ENCODE results near the gene ABHD2. TPM values are rescaled to one million over a fixed set of nuclear protein-coding genes. Genes with fewer than 3 reads are reported as not detected.

Gene ABHD2
- total RNA-seq, 1 experiment from 2014 or later, result 15.6 TPM

DNA sequence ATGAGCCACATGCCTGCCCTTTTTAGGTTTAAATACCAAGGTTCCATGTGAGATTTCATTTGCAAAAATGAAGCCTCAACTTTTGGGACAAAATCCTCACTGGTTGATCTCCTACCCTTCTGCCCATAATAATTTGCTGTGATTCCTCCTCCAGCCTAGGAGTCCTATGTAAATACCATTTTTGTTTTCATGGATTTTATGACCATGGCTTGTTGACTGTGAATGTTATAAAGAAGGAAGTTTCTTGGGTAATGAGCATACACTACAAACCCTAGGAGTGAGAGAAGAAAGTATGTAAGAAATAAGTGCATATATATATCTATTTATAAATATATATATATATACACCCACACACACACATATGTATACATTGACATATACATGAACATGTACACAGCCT is 120.0 kb downstream of the ABHD2 start:
- no peak overlapping the region for H2AFZ ChIP-seq (ENCODE audit: low read length)
- Mint-ChIP-seq H3K4me3 (no peak overlapping the region), H3K36me3 (ENCODE audit: insufficient read depth in 1 of 3, low read depth in 3 of 3) (no peaks in the 10 kb centered on the region), H3K9me3 (no peaks in the 10 kb centered on the region), H3K27ac (no peak overlapping the region), H3K4me1 (peaks cover 2 to 6% of the 10 kb centered on the region in 2 experiments), H3K27me3 (ENCODE audit: low read depth) (no peaks in the 10 kb centered on the region; the same call in 1 of the 2 replicates)
- H3K14ac ChIP-seq (ENCODE audit: insufficient read depth, low read length), result no peak overlapping the region
- no peaks in the 10 kb centered on the region for H3K23me2 ChIP-seq (ENCODE audit: insufficient read length, low read depth, low read length, poor library complexity, severe bottlenecking)
- no peak overlapping the region for H3K9ac ChIP-seq (ENCODE audit: extremely low read depth, insufficient read length, low read length)
- H4K20me1 ChIP-seq (ENCODE audit: control insufficient read depth, insufficient read depth, insufficient read length), result no peaks in the 10 kb centered on the region
- no peak overlapping the region for H3K18ac ChIP-seq (ENCODE audit: insufficient read length, low read depth, low read length)
- H3K4me2 ChIP-seq (ENCODE audit: insufficient read depth, insufficient read length, low read length), result no peak overlapping the region
- no peak overlapping the region for H2BK20ac ChIP-seq (ENCODE audit: low read depth, low read length, poor library complexity, severe bottlenecking)
- H4K5ac ChIP-seq (ENCODE audit: insufficient read length, low read depth, low read length), result no peak overlapping the region
- H3K27ac ChIP-seq (ENCODE audit: insufficient read length, low read depth, low read length), result no peak overlapping the region
- no peak overlapping the region for H3K4ac ChIP-seq (ENCODE audit: low read depth, low read length)
- H3K79me2 ChIP-seq (ENCODE audit: insufficient read depth, low read length), result no peaks in the 10 kb centered on the region
- H3K56ac ChIP-seq (ENCODE audit: insufficient read length, low read depth, low read length), result no peak overlapping the region
- no peaks in the 10 kb centered on the region for H3K9me3 ChIP-seq (ENCODE audit: control insufficient read depth, low read depth, low read length)
- TF ChIP-seq, protein P1, sequence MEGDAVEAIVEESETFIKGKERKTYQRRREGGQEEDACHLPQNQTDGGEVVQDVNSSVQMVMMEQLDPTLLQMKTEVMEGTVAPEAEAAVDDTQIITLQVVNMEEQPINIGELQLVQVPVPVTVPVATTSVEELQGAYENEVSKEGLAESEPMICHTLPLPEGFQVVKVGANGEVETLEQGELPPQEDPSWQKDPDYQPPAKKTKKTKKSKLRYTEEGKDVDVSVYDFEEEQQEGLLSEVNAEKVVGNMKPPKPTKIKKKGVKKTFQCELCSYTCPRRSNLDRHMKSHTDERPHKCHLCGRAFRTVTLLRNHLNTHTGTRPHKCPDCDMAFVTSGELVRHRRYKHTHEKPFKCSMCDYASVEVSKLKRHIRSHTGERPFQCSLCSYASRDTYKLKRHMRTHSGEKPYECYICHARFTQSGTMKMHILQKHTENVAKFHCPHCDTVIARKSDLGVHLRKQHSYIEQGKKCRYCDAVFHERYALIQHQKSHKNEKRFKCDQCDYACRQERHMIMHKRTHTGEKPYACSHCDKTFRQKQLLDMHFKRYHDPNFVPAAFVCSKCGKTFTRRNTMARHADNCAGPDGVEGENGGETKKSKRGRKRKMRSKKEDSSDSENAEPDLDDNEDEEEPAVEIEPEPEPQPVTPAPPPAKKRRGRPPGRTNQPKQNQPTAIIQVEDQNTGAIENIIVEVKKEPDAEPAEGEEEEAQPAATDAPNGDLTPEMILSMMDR (conservative IDR thresholded peaks at IDR 0.05), result no peak
- H4K91ac ChIP-seq (ENCODE audit: insufficient read length, low read depth, low read length), result no peak overlapping the region
- H2BK5ac ChIP-seq (ENCODE audit: insufficient read length, low read length), result no peak overlapping the region
- no peak overlapping the region for H3T11ph ChIP-seq (ENCODE audit: low read length)
- no peaks in the 10 kb centered on the region for H3K79me1 ChIP-seq (ENCODE audit: insufficient read depth, low read depth, low read length, poor library complexity, severe bottlenecking)
- no peak overlapping the region for H2BK12ac ChIP-seq (ENCODE audit: insufficient read length, low read depth, low read length)
- no peak overlapping the region for H2BK15ac ChIP-seq (ENCODE audit: low read depth, low read length)
- no peak overlapping the region for H3K23ac ChIP-seq (ENCODE audit: insufficient read length, low read depth, low read length)
- H4K8ac ChIP-seq (replicated peaks; ENCODE audit: insufficient read length, low read depth, low read length), result no peak overlapping the region
- H3K27me3 ChIP-seq (ENCODE audit: insufficient read depth, low read length), result no peaks in the 10 kb centered on the region
- no peak overlapping the region for H2AK5ac ChIP-seq (ENCODE audit: insufficient read length, low read length)
- H3K4me1 ChIP-seq (ENCODE audit: insufficient read depth, low read length), result no peaks in the 10 kb centered on the region
- no peak for DNase-seq
- H2BK120ac ChIP-seq (ENCODE audit: low read depth, low read length, poor library complexity, severe bottlenecking), result no peak overlapping the region
